Skeletal muscle satellite cell (primary cell): Measurements from ENCODE around the gene RBM19.

ENCODE experiments used
- H3K27me3 ChIP-seq: 2 replicates; pipeline ENCODE4 v1.7.0; 2013; ENCODE audit warnings: low read length; ENCODE audit not compliant: control insufficient read depth, insufficient read depth
- H3K36me3 ChIP-seq: 2 replicates; pipeline ENCODE4 v1.7.0; 2013; ENCODE audit warnings: mild to moderate bottlenecking, control low read depth, low read length; ENCODE audit not compliant: insufficient read depth
- H3K4me1 ChIP-seq: 2 replicates; pipeline ENCODE4 v1.7.0; 2013; ENCODE audit warnings: low read length; ENCODE audit not compliant: control insufficient read depth, insufficient read depth
- H3K4me2 ChIP-seq: 2 replicates; pipeline ENCODE4 v1.7.0; 2013; ENCODE audit warnings: mild to moderate bottlenecking, low read length
- H3K4me3 ChIP-seq: 2 replicates; pipeline ENCODE4 v1.7.0; 2013; ENCODE audit warnings: low read length
- H3K9ac ChIP-seq: 2 replicates; pipeline ENCODE4 v1.7.0; 2013; ENCODE audit warnings: mild to moderate bottlenecking, low read depth, low read length, moderate library complexity
- H3K9me3 ChIP-seq: replicated peaks from 2 replicates; pipeline ENCODE4 v1.7.0; 2013; ENCODE audit warnings: mild to moderate bottlenecking, control low read depth, low read length

RBM19 gene

DNA sequence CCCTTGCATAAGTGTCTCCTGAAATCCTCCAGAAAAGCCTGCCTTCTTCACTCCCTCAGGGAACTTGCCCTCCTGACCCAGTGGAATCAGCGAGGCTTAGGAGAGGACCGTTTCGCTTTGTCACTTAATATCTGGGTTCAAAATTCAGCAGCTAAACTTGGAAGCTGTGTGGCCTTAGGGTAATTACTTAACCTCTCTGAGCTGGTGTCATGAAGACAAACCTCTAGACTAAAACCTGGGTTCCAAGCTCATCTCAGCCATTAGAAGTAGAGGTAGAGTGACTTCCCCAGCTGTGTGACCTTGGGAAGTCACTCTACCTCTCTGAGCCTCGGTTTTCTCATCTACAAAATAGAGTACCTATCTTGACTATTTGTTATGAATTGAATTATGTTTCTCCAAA is 18.3 kb upstream of the RBM19 start:
- no peaks in the 10 kb centered on the region for H3K4me1 ChIP-seq
- H3K4me3 ChIP-seq, result no peak overlapping the region
- H3K36me3 ChIP-seq, result no peaks in the 10 kb centered on the region
- H3K4me2 ChIP-seq, result no peak overlapping the region
- no peaks in the 10 kb centered on the region for H3K9me3 ChIP-seq
- peaks cover 12% of the 10 kb centered on the region for H3K27me3 ChIP-seq
- no peak overlapping the region for H3K9ac ChIP-seq

- H3K4me2 ChIP-seq, result no peak overlapping the region
- H3K4me3 ChIP-seq, result no peak overlapping the region
- no peaks in the 10 kb centered on the region for H3K4me1 ChIP-seq
- H3K9me3 ChIP-seq, result no peaks in the 10 kb centered on the region
- no peaks in the 10 kb centered on the region for H3K36me3 ChIP-seq
- peaks cover 12% of the 10 kb centered on the region for H3K27me3 ChIP-seq
- no peak overlapping the region for H3K9ac ChIP-seq
These were observed 17.8 kb upstream of the RBM19 start for GRCh38 chr12:113983777-113984448.

DNA sequence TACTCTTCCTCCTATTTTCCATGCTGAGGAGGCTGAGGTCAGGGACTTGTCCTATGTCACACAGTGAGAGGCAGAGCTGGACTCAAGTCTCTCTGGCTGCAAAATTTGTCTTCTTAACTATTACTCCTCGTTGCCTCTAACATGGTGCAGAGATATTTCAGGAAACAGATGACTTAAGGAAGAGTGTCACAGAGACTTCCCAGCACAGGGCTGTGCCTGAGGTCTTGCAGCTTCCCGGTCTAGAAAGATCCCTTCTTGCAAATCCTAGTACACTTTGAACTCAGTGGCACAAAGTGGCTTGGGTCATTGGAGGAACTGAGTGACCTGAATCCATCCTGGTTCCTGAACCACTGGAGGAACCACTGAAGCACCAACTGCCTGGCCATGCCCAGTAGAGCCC is 17.1 kb upstream of the RBM19 start:
- Histone ChIP-seq H3K4me2 (no peak overlapping the region), H3K4me1 (no peaks in the 10 kb centered on the region), H3K27me3 (peaks cover 14% of the 10 kb centered on the region), H3K9ac (no peak overlapping the region), H3K36me3 (no peaks in the 10 kb centered on the region), H3K4me3 (no peak overlapping the region), H3K9me3 (no peaks in the 10 kb centered on the region)

DNA sequence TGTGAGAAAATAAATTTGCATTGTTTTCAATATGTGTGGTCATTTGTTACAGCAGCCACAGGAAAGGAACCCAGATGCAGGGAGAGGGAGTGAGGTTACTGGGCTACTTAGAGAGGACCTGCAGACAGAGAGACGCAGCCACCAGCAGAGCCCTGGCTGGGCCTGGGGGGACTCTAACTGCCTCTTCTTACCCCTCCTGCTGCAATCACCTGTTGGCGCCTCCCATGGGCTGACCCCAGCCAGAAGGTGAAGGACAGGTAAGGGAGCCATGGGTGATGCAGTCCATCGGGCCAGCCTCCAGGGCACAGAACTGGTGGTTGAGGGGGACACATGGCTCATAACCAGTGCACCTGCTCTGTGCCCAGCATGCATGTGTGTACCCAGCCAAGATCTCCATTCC is 15.8 kb upstream of the RBM19 start:
- Histone ChIP-seq H3K4me3 (no peak overlapping the region), H3K4me1 (no peaks in the 10 kb centered on the region), H3K36me3 (no peaks in the 10 kb centered on the region), H3K4me2 (no peak overlapping the region), H3K9me3 (no peaks in the 10 kb centered on the region), H3K9ac (no peak overlapping the region), H3K27me3 (peaks cover 16% of the 10 kb centered on the region)

GRCh38 chr12:113980537-113981337 is 14.6 kb upstream of the RBM19 start:
- Histone ChIP-seq H3K9ac (no peak overlapping the region), H3K36me3 (no peaks in the 10 kb centered on the region), H3K9me3 (no peaks in the 10 kb centered on the region), H3K4me2 (no peak overlapping the region), H3K27me3 (peaks cover 19% of the 10 kb centered on the region), H3K4me1 (no peaks in the 10 kb centered on the region), H3K4me3 (no peak overlapping the region)

DNA sequence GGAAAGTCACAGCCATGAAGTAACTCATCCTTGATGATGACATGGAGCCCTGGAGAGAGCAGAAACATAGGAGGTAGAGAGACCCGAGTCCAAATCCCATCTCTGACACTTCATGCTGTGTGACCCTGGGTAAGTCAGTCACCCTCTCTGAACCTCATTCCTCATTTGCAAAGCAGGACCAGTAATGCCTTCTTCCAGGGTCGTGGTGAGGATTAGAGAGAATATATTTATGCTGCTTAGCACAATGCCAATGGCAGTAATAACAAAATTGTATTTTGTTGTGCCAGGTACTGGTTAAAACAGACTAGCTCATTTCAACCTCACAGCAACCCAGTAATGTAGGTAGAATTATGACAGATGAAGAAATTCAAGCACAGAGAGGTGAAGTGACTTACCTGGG is 13.9 kb upstream of the RBM19 start:
- H3K27me3 ChIP-seq, result peaks cover 19% of the 10 kb centered on the region
- H3K4me3 ChIP-seq, result no peak overlapping the region
- no peaks in the 10 kb centered on the region for H3K36me3 ChIP-seq
- no peak overlapping the region for H3K9ac ChIP-seq
- no peak overlapping the region for H3K4me2 ChIP-seq
- no peaks in the 10 kb centered on the region for H3K4me1 ChIP-seq
- H3K9me3 ChIP-seq, result no peaks in the 10 kb centered on the region

GRCh38 chr12:113978080-113978479 is 12.0 kb upstream of the RBM19 start:
- no peaks in the 10 kb centered on the region for H3K9me3 ChIP-seq
- no peak overlapping the region for H3K9ac ChIP-seq
- H3K4me1 ChIP-seq, result no peaks in the 10 kb centered on the region
- H3K36me3 ChIP-seq, result no peaks in the 10 kb centered on the region
- no peak overlapping the region for H3K4me3 ChIP-seq
- no peak overlapping the region for H3K4me2 ChIP-seq
- H3K27me3 ChIP-seq, result peaks cover 15% of the 10 kb centered on the region

DNA sequence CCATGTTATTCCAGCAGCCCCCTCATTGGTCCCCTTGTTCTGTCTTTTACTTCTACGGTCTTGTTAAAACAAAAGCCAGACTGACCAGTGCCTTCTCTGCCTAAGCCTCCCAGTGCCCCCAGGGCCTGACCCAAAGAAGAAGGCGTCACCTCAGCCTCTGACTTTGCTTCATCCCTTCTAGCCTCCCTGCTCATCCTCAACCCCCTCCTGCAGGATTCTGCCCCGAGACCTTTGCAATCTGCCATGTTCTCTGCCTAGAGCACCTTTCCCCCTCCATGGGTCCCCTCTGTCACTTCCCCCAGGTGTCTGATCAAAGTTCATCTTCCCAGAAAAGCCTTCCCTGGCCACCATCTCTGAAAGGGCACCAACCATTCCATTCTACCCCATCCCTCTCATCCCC is 7.9 kb upstream of the RBM19 start:
- Histone ChIP-seq H3K36me3 (no peaks in the 10 kb centered on the region), H3K4me3 (no peak overlapping the region), H3K9ac (no peak overlapping the region), H3K4me1 (no peaks in the 10 kb centered on the region), H3K9me3 (no peaks in the 10 kb centered on the region), H3K4me2 (no peak overlapping the region), H3K27me3 (peaks cover 27% of the 10 kb centered on the region)

- Histone ChIP-seq H3K4me3 (no peak overlapping the region), H3K4me1 (no peaks in the 10 kb centered on the region), H3K27me3 (peaks cover 25% of the 10 kb centered on the region), H3K36me3 (no peaks in the 10 kb centered on the region), H3K9me3 (no peaks in the 10 kb centered on the region), H3K9ac (no peak overlapping the region), H3K4me2 (no peak overlapping the region)
These were observed 7.2 kb upstream of the RBM19 start for GRCh38 chr12:113973109-113973904.

GRCh38 chr12:113971392-113971791 is 5.3 kb upstream of the RBM19 start:
- no peak overlapping the region for H3K4me2 ChIP-seq
- H3K36me3 ChIP-seq, result no peaks in the 10 kb centered on the region
- H3K9me3 ChIP-seq, result no peaks in the 10 kb centered on the region
- no peak overlapping the region for H3K4me3 ChIP-seq
- peaks cover 20% of the 10 kb centered on the region for H3K27me3 ChIP-seq
- no peaks in the 10 kb centered on the region for H3K4me1 ChIP-seq
- no peak overlapping the region for H3K9ac ChIP-seq

- no peak overlapping the region for H3K4me2 ChIP-seq
These were observed 4.1 kb upstream of the RBM19 start for GRCh38 chr12:113970211-113970610.

More at GRCh38 chr12:113970211-113970610, 4.1 kb upstream of the RBM19 start:
- no peak overlapping the region for H3K4me3 ChIP-seq
- peaks cover 20% of the 10 kb centered on the region for H3K27me3 ChIP-seq
- H3K36me3 ChIP-seq, result no peaks in the 10 kb centered on the region
- H3K9me3 ChIP-seq, result no peaks in the 10 kb centered on the region
- H3K4me1 ChIP-seq, result peaks cover 3% of the 10 kb centered on the region
- H3K9ac ChIP-seq, result no peak overlapping the region
